K562 (cell line): Measurements from ENCODE around the gene ANO6. TPM values are rescaled to one million over a fixed set of nuclear protein-coding genes. Genes with fewer than 3 reads are reported as not detected.

Experiments
- ATAC-seq: fragments of 200-7000 bp; cut with Tn5 transposase; 3 replicates; pipeline ENCODE4 v1.9.1; 2020; ENCODE audit warnings: moderate library complexity
- BruUV-seq: library from RNA; stranded (reverse); fragments of 400-500 nt; replicated peaks from 2 replicates; lab custom pipeline; 2021; lab: Mats Ljungman, UMichigan
- CTCF ChIA-PET: fragments of 300-600 bp; formaldehyde crosslinking; extraction: SDS; loops from one replicate; lab custom pipeline; 2021; ENCODE audit warnings: low intra/inter-chr PET ratio; lab: Yijun Ruan, JAX
- POLR2A ChIA-PET: fragments of 300-600, 350-650 bp; sonication (Branson Sonifier 250); formaldehyde crosslinking; extraction: SDS; loops from one replicate; lab custom pipeline; 2021; ENCODE audit warnings: antibody characterized with exemption, inconsistent platforms; lab: Yijun Ruan, JAX
- DNase-seq, 4 experiments: peaks; one replicate each; pipeline versions ENCODE4 v3.0.0 to v3.0.0-alpha.2; 2011 to 2018; ENCODE audit warnings: low spot score in 3 of 4, mixed read lengths in 3 of 4; ENCODE audit errors: extremely low read depth in 1 of 4
- FAIRE-seq: peaks from 2 replicates; lab custom pipeline; 2011; peaks lifted over from hg19 to GRCh38; lab: Jason Lieb, UNC
- H2AFZ ChIP-seq: 2 replicates; pipeline ENCODE4 v1.6.0; 2011; ENCODE audit warnings: low read depth, low read length, control low read depth, inconsistent platforms
- H3K27ac ChIP-seq: fragments of 200-600 bp; 3 replicates; pipeline ENCODE4 v1.8.0; 2011; ENCODE audit warnings: low read depth, mild to moderate bottlenecking, control low read depth, inconsistent platforms, low read length, moderate library complexity, mixed read lengths; ENCODE audit errors: extremely low read depth
- H3K27me3 ChIP-seq, 2 experiments: fragments of 300-600 bp in 1 of 2; 2 replicates in 1 of 2; 3 replicates in 1 of 2; pipeline versions ENCODE4 v1.6.0 to v1.8.0; 2011; ENCODE audit warnings: inconsistent platforms in 2 of 2, low read length in 2 of 2, mild to moderate bottlenecking in 1 of 2, mixed read lengths in 1 of 2, moderate library complexity in 1 of 2; ENCODE audit not compliant: control insufficient read depth in 2 of 2, insufficient read depth in 2 of 2
- H3K36me3 ChIP-seq: fragments of 300-600 bp; 3 replicates; pipeline ENCODE4 v1.8.0; 2011; ENCODE audit warnings: mild to moderate bottlenecking, low read length, inconsistent platforms; ENCODE audit not compliant: control insufficient read depth, insufficient read depth
- H3K4me1 ChIP-seq, 2 experiments: fragments of 200-600 bp in 1 of 2; replicated peaks in 1 of 2; 2 replicates in 1 of 2; 3 replicates in 1 of 2; pipeline versions ENCODE4 v1.5.1 to v1.8.0; 2011; ENCODE audit warnings: inconsistent platforms in 2 of 2, low read length in 2 of 2, mild to moderate bottlenecking in 1 of 2, mixed read lengths in 1 of 2, moderate library complexity in 1 of 2; ENCODE audit not compliant: control insufficient read depth in 2 of 2, insufficient read depth in 2 of 2
- H3K4me2 ChIP-seq: 2 replicates; pipeline ENCODE4 v1.6.1; 2011; ENCODE audit warnings: low read length, control low read depth, inconsistent platforms, mixed read lengths; ENCODE audit not compliant: insufficient read depth
- H3K4me3 ChIP-seq: fragments of 200-600 bp; sonication (generic), shearing (Covaris generic); 2 replicates; pipeline ENCODE4 v1.5.1; 2016; ENCODE audit warnings: control low read depth, inconsistent platforms
- H3K79me2 ChIP-seq: fragments of 200-600 bp; 3 replicates; pipeline ENCODE4 v1.8.0; 2011; ENCODE audit warnings: low read length, inconsistent platforms; ENCODE audit not compliant: control insufficient read depth, insufficient read depth
- H3K9ac ChIP-seq, 2 experiments: 2 replicates each; pipeline versions ENCODE4 v1.6.0 to v1.6.1; 2011; ENCODE audit warnings: low read depth in 2 of 2, low read length in 2 of 2, control low read depth in 1 of 2, inconsistent platforms in 1 of 2, mild to moderate bottlenecking in 1 of 2, mixed read lengths in 1 of 2; ENCODE audit not compliant: insufficient read depth in 1 of 2
- H3K9me1 ChIP-seq: one replicate; pipeline ENCODE4 v1.6.0; 2011; ENCODE audit warnings: inconsistent platforms, mild to moderate bottlenecking, low read length, moderate library complexity; ENCODE audit not compliant: control insufficient read depth, insufficient read depth
- H3K9me3 ChIP-seq: replicated peaks from 2 replicates; pipeline ENCODE4 v1.5.1; 2011; ENCODE audit warnings: low read depth, low read length, inconsistent platforms; ENCODE audit not compliant: control insufficient read depth, insufficient read depth
- H4K20me1 ChIP-seq: replicated peaks from 2 replicates; pipeline ENCODE4 v1.6.1; 2011; ENCODE audit warnings: low read length, inconsistent platforms, mixed read lengths; ENCODE audit not compliant: control insufficient read depth, insufficient read depth
- ATF1 ChIP-seq, 2 experiments: fragments of 450-650 bp in 1 of 2; IDR thresholded peaks; 2 replicates each; pipeline ENCODE4 v1.6.1; 2016; ENCODE audit warnings: missing compliant biosample characterization in 1 of 2, missing genetic modification characterization in 1 of 2
- C11orf30 ChIP-seq: fragments of 450-650 bp; IDR thresholded peaks from 2 replicates; pipeline ENCODE4 v1.6.1; 2016; ENCODE audit warnings: low read depth, mild to moderate bottlenecking
- CSDE1 ChIP-seq, 2 experiments: fragments of 450-650 bp; IDR thresholded peaks; 2 replicates each; pipeline ENCODE4 v1.6.1; 2016; ENCODE audit warnings: mild to moderate bottlenecking in 1 of 2
- MAFF ChIP-seq: IDR thresholded peaks from 2 replicates; pipeline ENCODE4 v1.6.1; 2012; ENCODE audit warnings: low read length, improper control_type of control experiment
- MAFG ChIP-seq: fragments of 450-650 bp; conservative IDR thresholded peaks from 2 replicates; pipeline ENCODE4 v1.6.1; 2016; ENCODE audit warnings: missing genetic modification characterization, missing compliant biosample characterization
- MAFK ChIP-seq: IDR thresholded peaks from 2 replicates; pipeline ENCODE4 v1.6.1; 2011; ENCODE audit warnings: low read length, improper control_type of control experiment
- MEF2A ChIP-seq: IDR thresholded peaks from 2 replicates; pipeline ENCODE4 v1.6.1; 2011; ENCODE audit warnings: low read depth, mild to moderate bottlenecking, low read length, moderate library complexity; ENCODE audit not compliant: control insufficient read depth
- PTTG1 ChIP-seq: fragments of 450-650 bp; IDR thresholded peaks from 2 replicates; pipeline ENCODE4 v1.6.1; 2016; ENCODE audit warnings: low read depth, mild to moderate bottlenecking, missing genetic modification characterization, missing compliant biosample characterization
- ZNF316 ChIP-seq: fragments of 450-650 bp; IDR thresholded peaks from 2 replicates; pipeline ENCODE4 v1.6.1; 2016
- in situ Hi-C: fragments of 300-500 bp; cut with MboI; formaldehyde crosslinking; loops from 4 replicates; pipeline ENCODE4 v1.15.0; 2018; ENCODE audit warnings: inconsistent platforms, mixed read lengths
- intact Hi-C: fragments of 100-400 bp; cut with micrococcal nuclease; formaldehyde crosslinking; loops from 2 replicates; pipeline ENCODE4 v1.14.2; 2022
- polyA plus RNA-seq, 8 experiments: library from polyadenylated mRNA; depleted of rRNA in 4 of 8; stranded (reverse) in 5 of 8; unstranded in 3 of 8; fragments of >200 nt; fragmentation: Nextera tagmentation in 2 of 8; fragmentation: Illumina TruSeq in 1 of 8; extraction: Ambion mirVana in 2 of 8; extraction: Trizol in 1 of 8; gene quantifications; 2 replicates each; pipeline versions ENCODE4 v1.2.1 to v1.2.3, GENCODE V29; 2011 to 2014; ENCODE audit warnings: inconsistent platforms in 1 of 8, missing spikeins in 1 of 8
- total RNA-seq, 7 experiments: library from RNA; depleted of rRNA in 6 of 7; stranded (reverse); fragments of >200 nt in 6 of 7; fragmentation: Illumina TruSeq in 2 of 7; extraction: Trizol in 2 of 7; gene quantifications; 2 replicates each; pipeline versions ENCODE4 v1.2.1 to v1.2.3, GENCODE V29; 2011 to 2021; ENCODE audit warnings: low replicate concordance in 1 of 7

Gene ANO6
- total and polyA plus RNA-seq, 9 of the 15 experiments (the other 6 are each of a cell fraction or from before 2014, with no cell fraction given): 3.5 to 24.7 (median 20.3) TPM

DNA sequence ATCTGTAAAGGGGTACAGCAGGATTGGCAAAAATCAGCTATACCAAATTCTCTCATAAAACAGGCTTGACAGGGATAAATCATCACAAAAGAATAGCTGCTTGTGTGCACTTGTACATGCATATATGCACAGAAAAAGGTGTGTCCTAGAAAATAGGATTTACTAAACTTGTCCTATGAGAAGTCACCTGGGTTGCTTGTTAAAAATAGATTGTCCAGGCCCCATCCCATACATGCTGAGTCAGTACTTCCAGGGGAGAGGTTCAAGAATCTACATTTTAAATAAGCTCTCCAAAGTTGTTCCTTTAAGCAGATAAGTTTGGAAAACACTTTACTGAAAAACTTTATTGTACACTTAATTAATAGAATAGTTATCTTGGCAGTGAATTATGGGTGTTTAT lies 123.1 kb downstream of the ANO6 start:
- no peaks in the 10 kb centered on the region for H3K9me1 ChIP-seq
- H3K4me3 ChIP-seq: no peak overlapping the region
- H3K79me2 ChIP-seq: no peaks in the 10 kb centered on the region
- TF ChIP-seq MAFG (tag): peak; percentile 71
- TF ChIP-seq MEF2A: 0 out of 2 replicates have a peak, but pooled peaks have one; percentile 40
- peak; percentile 93 for TF ChIP-seq ZNF316
- TF ChIP-seq PTTG1 (tag): no peak
- peak; percentile 73 for TF ChIP-seq MAFK
- TF ChIP-seq C11orf30: peak; percentile 88
- TF ChIP-seq ATF1 (CRISPR knock-in tag; IDR thresholded peaks at IDR 0.05): no peak
- TF ChIP-seq ATF1 (tag; IDR thresholded peaks at IDR 0.05): no peak
- peak; percentile 71 for TF ChIP-seq MAFF
- no peak for TF ChIP-seq CSDE1 (IDR thresholded peaks at IDR 0.05)
- H3K4me1 ChIP-seq: peaks cover 0 to 28% of the 10 kb centered on the region in 2 experiments; a peak in 3 of 5 replicates
- FAIRE-seq: peak; percentile 32
- DNase-seq: peak in 1 of 4 experiments; percentile 25
- in situ Hi-C loops: no loop called here
- H3K9ac ChIP-seq: no peak overlapping the region
- POLR2A ChIA-PET: interaction anchor here (1.1 kb wide), 1 partner anchor 23 kb away, joined by 3 read pairs; no protein-coding TSS in a partner anchor
- no TSS peak for BruUV-seq
- H2AFZ ChIP-seq: no peak overlapping the region
- H3K27ac ChIP-seq: no peak overlapping the region
- no peaks in the 10 kb centered on the region for H4K20me1 ChIP-seq
- H3K36me3 ChIP-seq: no peaks in the 10 kb centered on the region
- intact Hi-C loops: loop anchor here (5.0 kb wide), 2 partner anchors 67 to 122 kb away; partner anchors contain the start of gene ANO6
- H3K27me3 ChIP-seq: no peaks in the 10 kb centered on the region
- no peak for ATAC-seq
- H3K4me2 ChIP-seq: no peak overlapping the region
- CTCF ChIA-PET: no interaction called here
- H3K9me3 ChIP-seq: no peaks in the 10 kb centered on the region
